ENCODE results near the gene LIN37. TPM values are rescaled to one million over a fixed set of nuclear protein-coding genes. Genes with fewer than 3 reads are reported as not detected.

The LIN37 gene
- total RNA-seq, 1 experiment from 2014 or later, result 11.3 TPM

DNA sequence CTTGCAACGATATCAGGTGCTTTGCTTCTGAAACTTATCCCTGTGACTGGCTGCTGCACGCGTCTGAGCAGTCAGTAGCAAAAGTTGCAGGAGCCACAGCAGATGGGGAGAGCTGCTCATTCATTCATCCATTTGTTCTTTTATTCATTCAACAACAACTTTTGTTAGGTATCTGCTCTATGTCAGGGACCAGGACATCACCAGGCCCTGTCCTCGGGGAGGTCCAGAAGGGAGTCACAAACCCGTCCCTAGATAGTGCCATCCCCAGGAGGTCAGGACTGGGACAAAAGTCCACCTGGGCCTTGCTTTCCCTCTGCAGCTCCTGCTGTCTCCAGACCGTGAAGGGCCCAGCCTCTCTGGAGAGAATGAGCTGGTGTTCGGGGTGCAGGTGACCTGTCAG lies 29.6 kb downstream of the LIN37 start:
- no TSS peak for BruUV-seq (replicated peaks)
- no peak for TF ChIP-seq EZH2 (IDR thresholded peaks at IDR 0.05; ENCODE audit: borderline replicate concordance, low read depth, low read length, poor library complexity, severe bottlenecking)
- TF ChIP-seq, protein P1, sequence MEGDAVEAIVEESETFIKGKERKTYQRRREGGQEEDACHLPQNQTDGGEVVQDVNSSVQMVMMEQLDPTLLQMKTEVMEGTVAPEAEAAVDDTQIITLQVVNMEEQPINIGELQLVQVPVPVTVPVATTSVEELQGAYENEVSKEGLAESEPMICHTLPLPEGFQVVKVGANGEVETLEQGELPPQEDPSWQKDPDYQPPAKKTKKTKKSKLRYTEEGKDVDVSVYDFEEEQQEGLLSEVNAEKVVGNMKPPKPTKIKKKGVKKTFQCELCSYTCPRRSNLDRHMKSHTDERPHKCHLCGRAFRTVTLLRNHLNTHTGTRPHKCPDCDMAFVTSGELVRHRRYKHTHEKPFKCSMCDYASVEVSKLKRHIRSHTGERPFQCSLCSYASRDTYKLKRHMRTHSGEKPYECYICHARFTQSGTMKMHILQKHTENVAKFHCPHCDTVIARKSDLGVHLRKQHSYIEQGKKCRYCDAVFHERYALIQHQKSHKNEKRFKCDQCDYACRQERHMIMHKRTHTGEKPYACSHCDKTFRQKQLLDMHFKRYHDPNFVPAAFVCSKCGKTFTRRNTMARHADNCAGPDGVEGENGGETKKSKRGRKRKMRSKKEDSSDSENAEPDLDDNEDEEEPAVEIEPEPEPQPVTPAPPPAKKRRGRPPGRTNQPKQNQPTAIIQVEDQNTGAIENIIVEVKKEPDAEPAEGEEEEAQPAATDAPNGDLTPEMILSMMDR (conservative IDR thresholded peaks at IDR 0.05; ENCODE audit: low read depth, low read length), result no peak
- CTCF ChIA-PET, result interaction anchor here (0.6 kb wide), 1 partner anchor 444 kb away, joined by 5 read pairs; no protein-coding TSS in a partner anchor
- Histone ChIP-seq H3K4me1 (ENCODE audit: insufficient read depth, low read length, poor library complexity, severe bottlenecking) (peaks cover 13% of the 10 kb centered on the region), H3K4me3 (ENCODE audit: low read depth, low read length, poor library complexity, severe bottlenecking) (no peak overlapping the region), H3K27ac (ENCODE audit: low read depth, low read length, poor library complexity, severe bottlenecking) (no peak overlapping the region), H3K36me3 (ENCODE audit: insufficient read depth, low read length, poor library complexity, severe bottlenecking) (peaks cover 28% of the 10 kb centered on the region), H3K9me3 (ENCODE audit: low read depth, low read length, poor library complexity, severe bottlenecking) (no peaks in the 10 kb centered on the region), H3K27me3 (replicated peaks; ENCODE audit: insufficient read depth, low read depth, low read length, poor library complexity) (no peaks in the 10 kb centered on the region)
- POLR2A ChIA-PET (ENCODE audit: low non-redundant PET), result no interaction called here
- intact Hi-C loops (cut with micrococcal nuclease; ENCODE audit: unreplicated experiment), result no loop called here
- DNase-seq (ENCODE audit: low spot score), result no peak

- no TSS peak for BruUV-seq (replicated peaks)
- Histone ChIP-seq H3K4me1 (ENCODE audit: insufficient read depth, low read length, poor library complexity, severe bottlenecking) (peaks cover 13% of the 10 kb centered on the region), H3K27ac (ENCODE audit: low read depth, low read length, poor library complexity, severe bottlenecking) (no peak overlapping the region), H3K4me3 (ENCODE audit: low read depth, low read length, poor library complexity, severe bottlenecking) (no peak overlapping the region), H3K27me3 (replicated peaks; ENCODE audit: insufficient read depth, low read depth, low read length, poor library complexity) (no peaks in the 10 kb centered on the region), H3K36me3 (ENCODE audit: insufficient read depth, low read length, poor library complexity, severe bottlenecking) (peaks cover 30% of the 10 kb centered on the region), H3K9me3 (ENCODE audit: low read depth, low read length, poor library complexity, severe bottlenecking) (no peaks in the 10 kb centered on the region)
- DNase-seq (ENCODE audit: low spot score), result no peak
- POLR2A ChIA-PET (ENCODE audit: low non-redundant PET), result no interaction called here
- CTCF ChIA-PET, result no interaction called here
- TF ChIP-seq, protein P1 (conservative IDR thresholded peaks at IDR 0.05; ENCODE audit: low read depth, low read length), result no peak
- TF ChIP-seq EZH2 (IDR thresholded peaks at IDR 0.05; ENCODE audit: borderline replicate concordance, low read depth, low read length, poor library complexity, severe bottlenecking), result no peak
- intact Hi-C loops (cut with micrococcal nuclease; ENCODE audit: unreplicated experiment), result no loop called here
These were observed 30.7 kb downstream of the LIN37 start for GRCh38 chr19:35779033-35779432.

GRCh38 chr19:35780058-35780457 lies 31.7 kb downstream of the LIN37 start:
- CTCF ChIA-PET, result no interaction called here
- H3K9me3 ChIP-seq (ENCODE audit: low read depth, low read length, poor library complexity, severe bottlenecking), result no peaks in the 10 kb centered on the region
- no peaks in the 10 kb centered on the region for H3K27me3 ChIP-seq (replicated peaks; ENCODE audit: insufficient read depth, low read depth, low read length, poor library complexity)
- POLR2A ChIA-PET (ENCODE audit: low non-redundant PET), result no interaction called here
- H3K36me3 ChIP-seq (ENCODE audit: insufficient read depth, low read length, poor library complexity, severe bottlenecking), result peaks cover 30% of the 10 kb centered on the region
- peaks cover 13% of the 10 kb centered on the region for H3K4me1 ChIP-seq (ENCODE audit: insufficient read depth, low read length, poor library complexity, severe bottlenecking)
- BruUV-seq (replicated peaks), result no TSS peak
- intact Hi-C loops (cut with micrococcal nuclease; ENCODE audit: unreplicated experiment), result no loop called here
- no peak for DNase-seq (ENCODE audit: low spot score)
- no peak for TF ChIP-seq EZH2 (IDR thresholded peaks at IDR 0.05; ENCODE audit: borderline replicate concordance, low read depth, low read length, poor library complexity, severe bottlenecking)
- TF ChIP-seq, protein P1 (conservative IDR thresholded peaks at IDR 0.05; ENCODE audit: low read depth, low read length), result no peak
- no peak overlapping the region for H3K27ac ChIP-seq (ENCODE audit: low read depth, low read length, poor library complexity, severe bottlenecking)
- H3K4me3 ChIP-seq (ENCODE audit: low read depth, low read length, poor library complexity, severe bottlenecking), result no peak overlapping the region
